Fibroblast of lung (primary cell): ENCODE measurements around the gene SCGB1C1. TPM values are rescaled to one million over a fixed set of nuclear protein-coding genes. Genes with fewer than 3 reads are reported as not detected.
"Not testable (repeated sequence)": the region's sequence is repeated elsewhere in the genome, so short reads cannot be mapped to it uniquely, and the experiment has no call there.

Source experiments
- DNase-seq, 2 donors: peaks; one replicate each; pipeline versions ENCODE4 v3.0.0 to v3.0.0-alpha.2; 2010; ENCODE audit warnings: low read depth in 2 of 2
- H2AFZ ChIP-seq: 2 replicates; pipeline ENCODE4 v1.5.1; 2012; ENCODE audit warnings: low read length, control low read depth, inconsistent platforms
- H3K27ac ChIP-seq: 2 replicates; pipeline ENCODE4 v1.5.1; 2011; ENCODE audit warnings: low read length, control low read depth; ENCODE audit not compliant: insufficient read depth
- H3K27me3 ChIP-seq: 2 replicates; pipeline ENCODE4 v1.5.1; 2011; ENCODE audit warnings: mild to moderate bottlenecking, low read length; ENCODE audit not compliant: control insufficient read depth, insufficient read depth
- H3K36me3 ChIP-seq: 2 replicates; pipeline ENCODE4 v1.5.1; 2011; ENCODE audit warnings: low read length; ENCODE audit not compliant: control insufficient read depth, insufficient read depth
- H3K4me1 ChIP-seq: 2 replicates; pipeline ENCODE4 v1.5.1; 2011; ENCODE audit warnings: low read length; ENCODE audit not compliant: control insufficient read depth, insufficient read depth; ENCODE audit errors: extremely low read depth
- H3K4me2 ChIP-seq: 2 replicates; pipeline ENCODE4 v1.5.1; 2011; ENCODE audit warnings: low read length, control low read depth; ENCODE audit not compliant: insufficient read depth; ENCODE audit errors: extremely low read depth
- H3K4me3 ChIP-seq, 4 experiments: fragments of 200-600 bp in 1 of 4; sonication (generic) in 1 of 4; replicated peaks in 1 of 4; 2 replicates each; pipeline ENCODE4 v1.5.1; 2011 to 2016; ENCODE audit warnings: low read length in 4 of 4, low read depth in 3 of 4, mild to moderate bottlenecking in 3 of 4, control low read depth in 2 of 4, inconsistent platforms in 1 of 4, mixed read lengths in 1 of 4; ENCODE audit not compliant: insufficient read depth in 1 of 4; ENCODE audit errors: control extremely low read depth in 1 of 4
- H3K79me2 ChIP-seq: 2 replicates; pipeline ENCODE4 v1.5.1; 2012; ENCODE audit warnings: mild to moderate bottlenecking, low read length, inconsistent platforms; ENCODE audit not compliant: control insufficient read depth, insufficient read depth
- H3K9ac ChIP-seq: 2 replicates; pipeline ENCODE4 v1.5.1; 2011; ENCODE audit warnings: mild to moderate bottlenecking, low read length, control low read depth; ENCODE audit not compliant: insufficient read depth
- H3K9me3 ChIP-seq: 2 replicates; pipeline ENCODE4 v1.5.1; 2012; ENCODE audit warnings: low read depth, low read length; ENCODE audit not compliant: control insufficient read depth, insufficient read depth
- H4K20me1 ChIP-seq: 2 replicates; pipeline ENCODE4 v1.5.1; 2011; ENCODE audit warnings: low read length; ENCODE audit not compliant: control insufficient read depth, insufficient read depth; ENCODE audit errors: extremely low read depth
- EZH2 ChIP-seq: IDR thresholded peaks from 2 replicates; pipeline ENCODE4 v1.5.1; 2012; ENCODE audit warnings: low read length, control low read depth, mild to moderate bottlenecking; ENCODE audit errors: missing control alignments
- polyA plus RNA-seq, 2 donors: library from polyadenylated mRNA; depleted of rRNA in 1 of 2; stranded (reverse) in 1 of 2; unstranded in 1 of 2; fragments of >200 nt; gene quantifications; 2 replicates each; pipeline ENCODE4 v1.2.1, GENCODE V29; 2011 to 2012; ENCODE audit warnings: missing spikeins in 1 of 2
- total RNA-seq: library from RNA; depleted of rRNA; stranded (reverse); fragments of >200 nt; gene quantifications from 2 replicates; pipeline ENCODE4 v1.2.1, GENCODE V29; 2014
- TF ChIP-seq, protein P1 (sequence below), 2 donors: IDR thresholded peaks in 1 of 2; conservative IDR thresholded peaks in 1 of 2; 1 replicate in 1 of 2; 2 replicates in 1 of 2; pipeline ENCODE4 v1.5.1; 2011 to 2012; ENCODE audit warnings: low read length in 2 of 2, control low read depth in 1 of 2, inconsistent platforms in 1 of 2, low read depth in 1 of 2, mild to moderate bottlenecking in 1 of 2

Gene SCGB1C1
- total and polyA plus RNA-seq, 2 donors (not counting 1 experiment from before 2014, with no cell fraction given), result not detected

DNA sequence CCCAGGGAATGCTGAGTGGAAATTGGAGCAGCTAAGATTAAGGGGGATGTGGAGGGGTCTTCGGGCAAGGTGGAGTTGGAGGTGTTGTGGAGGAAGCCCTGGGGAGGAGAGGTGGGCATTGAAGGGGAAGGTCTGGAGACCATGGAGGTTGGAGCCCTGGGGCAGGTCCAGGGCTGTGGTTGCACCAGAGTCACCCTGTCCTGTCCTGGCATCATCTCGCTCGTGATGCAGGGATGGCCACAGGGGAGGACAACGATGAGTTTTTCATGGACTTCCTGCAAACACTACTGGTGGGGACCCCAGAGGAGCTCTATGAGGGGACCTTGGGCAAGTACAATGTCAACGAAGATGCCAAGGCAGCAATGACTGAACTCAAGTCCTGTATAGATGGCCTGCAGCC is 603 bp downstream of the SCGB1C1 start:
- not testable (repeated sequence) for H3K27ac ChIP-seq, H4K20me1 ChIP-seq, H3K27me3 ChIP-seq, H3K79me2 ChIP-seq, DNase-seq, H3K4me2 ChIP-seq, H2AFZ ChIP-seq, H3K4me1 ChIP-seq, H3K9ac ChIP-seq, H3K4me3 ChIP-seq, H3K36me3 ChIP-seq, H3K9me3 ChIP-seq

DNA sequence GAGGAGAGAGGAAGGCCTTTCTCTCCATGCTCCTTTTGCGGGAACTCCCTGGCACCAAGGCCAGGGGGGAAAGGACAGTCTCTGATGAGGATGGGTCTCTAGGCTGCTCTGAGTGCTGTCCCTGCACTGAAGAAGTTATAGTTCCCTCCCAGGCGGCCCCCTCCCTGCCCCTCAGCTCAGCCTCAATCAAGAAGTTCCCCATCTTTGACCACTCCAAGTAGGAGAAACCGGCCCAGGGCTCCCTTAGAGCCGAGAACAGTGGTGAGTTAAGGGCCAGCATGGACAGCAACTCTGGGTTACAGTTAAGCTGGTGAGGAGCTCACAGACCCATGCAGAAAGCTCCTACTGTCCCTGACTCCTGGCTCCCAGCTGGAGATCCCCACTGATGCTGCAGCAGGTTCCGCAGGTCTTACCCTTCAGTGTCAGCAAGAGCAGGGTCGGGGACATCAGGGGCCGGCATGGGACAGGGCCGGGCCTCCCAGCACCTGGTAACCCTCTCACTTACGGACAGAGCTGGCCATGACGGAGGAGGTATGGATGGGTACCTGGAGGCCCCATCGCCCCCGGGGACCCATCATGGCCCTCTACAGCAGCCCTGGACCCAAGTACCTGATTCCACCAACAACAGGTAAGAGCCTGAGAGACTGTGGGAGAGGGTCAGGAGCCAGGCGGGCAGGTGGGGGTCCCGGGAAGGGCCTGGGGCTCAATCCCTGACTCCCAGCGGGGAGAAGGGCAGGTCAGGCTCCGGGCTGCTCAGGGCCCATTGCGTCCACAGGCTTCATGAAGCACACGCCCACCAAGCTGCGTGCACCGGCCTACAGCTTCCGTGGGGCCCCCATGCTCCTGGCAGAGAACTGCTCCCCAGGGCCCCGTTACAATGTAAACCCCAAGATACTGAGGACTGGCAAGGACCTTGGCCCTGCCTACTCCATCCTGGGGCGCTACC is 4.2 kb downstream of the SCGB1C1 start:
- Histone ChIP-seq H3K9ac (no peak overlapping the region), H2AFZ (no peak overlapping the region), H3K9me3 (no peaks in the 10 kb centered on the region), H3K4me3 (no peak overlapping the region), H3K4me1 (no peaks in the 10 kb centered on the region), H3K4me2 (no peak overlapping the region), H3K27ac (no peak overlapping the region), H3K27me3 (no peaks in the 10 kb centered on the region), H3K36me3 (no peaks in the 10 kb centered on the region), H4K20me1 (no peaks in the 10 kb centered on the region), H3K79me2 (no peaks in the 10 kb centered on the region)
- no peak for TF ChIP-seq EZH2
- TF ChIP-seq, protein P1, sequence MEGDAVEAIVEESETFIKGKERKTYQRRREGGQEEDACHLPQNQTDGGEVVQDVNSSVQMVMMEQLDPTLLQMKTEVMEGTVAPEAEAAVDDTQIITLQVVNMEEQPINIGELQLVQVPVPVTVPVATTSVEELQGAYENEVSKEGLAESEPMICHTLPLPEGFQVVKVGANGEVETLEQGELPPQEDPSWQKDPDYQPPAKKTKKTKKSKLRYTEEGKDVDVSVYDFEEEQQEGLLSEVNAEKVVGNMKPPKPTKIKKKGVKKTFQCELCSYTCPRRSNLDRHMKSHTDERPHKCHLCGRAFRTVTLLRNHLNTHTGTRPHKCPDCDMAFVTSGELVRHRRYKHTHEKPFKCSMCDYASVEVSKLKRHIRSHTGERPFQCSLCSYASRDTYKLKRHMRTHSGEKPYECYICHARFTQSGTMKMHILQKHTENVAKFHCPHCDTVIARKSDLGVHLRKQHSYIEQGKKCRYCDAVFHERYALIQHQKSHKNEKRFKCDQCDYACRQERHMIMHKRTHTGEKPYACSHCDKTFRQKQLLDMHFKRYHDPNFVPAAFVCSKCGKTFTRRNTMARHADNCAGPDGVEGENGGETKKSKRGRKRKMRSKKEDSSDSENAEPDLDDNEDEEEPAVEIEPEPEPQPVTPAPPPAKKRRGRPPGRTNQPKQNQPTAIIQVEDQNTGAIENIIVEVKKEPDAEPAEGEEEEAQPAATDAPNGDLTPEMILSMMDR (conservative IDR thresholded peaks at IDR 0.05 in 1 of 2, IDR thresholded peaks at IDR 0.05 in 1 of 2; ENCODE audit: low read depth in 1 of 2, low read length in 2 of 2), result no peak
- no peak for DNase-seq

DNA sequence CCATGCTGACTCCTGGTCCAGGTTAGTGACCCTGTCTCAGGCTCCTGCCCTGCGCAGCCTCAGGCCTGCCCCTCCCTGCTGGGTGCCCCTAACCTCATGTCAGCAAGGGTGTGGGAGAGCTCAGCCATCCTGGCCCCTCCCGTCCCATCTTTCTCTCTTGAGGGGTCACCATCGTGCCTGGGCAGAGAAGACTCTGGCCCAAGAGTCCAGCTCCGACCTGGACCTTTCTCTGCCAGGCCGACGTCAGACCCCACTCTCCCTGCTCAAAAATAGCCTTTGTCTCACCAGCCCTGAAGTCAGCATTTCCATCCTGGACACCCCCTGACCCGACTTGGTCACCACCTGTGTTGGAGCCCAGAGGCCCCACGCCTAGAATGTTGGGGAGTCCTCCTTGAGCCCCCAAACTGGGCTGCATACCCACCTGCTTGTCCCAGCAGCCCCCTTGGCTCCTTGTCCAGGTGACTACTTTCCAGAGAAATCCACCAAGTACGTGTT is 4.9 kb downstream of the SCGB1C1 start:
- no peak for DNase-seq
- no peak for TF ChIP-seq EZH2
- TF ChIP-seq, protein P1 (conservative IDR thresholded peaks at IDR 0.05 in 1 of 2, IDR thresholded peaks at IDR 0.05 in 1 of 2; ENCODE audit: low read depth in 1 of 2, low read length in 2 of 2), result no peak
- no peak overlapping the region for H3K4me3 ChIP-seq
- H2AFZ ChIP-seq, result no peak overlapping the region
- no peaks in the 10 kb centered on the region for H3K9me3 ChIP-seq
- H3K4me2 ChIP-seq, result no peak overlapping the region
- H3K36me3 ChIP-seq, result no peaks in the 10 kb centered on the region
- no peaks in the 10 kb centered on the region for H3K79me2 ChIP-seq
- no peak overlapping the region for H3K9ac ChIP-seq
- no peaks in the 10 kb centered on the region for H4K20me1 ChIP-seq
- H3K4me1 ChIP-seq, result no peaks in the 10 kb centered on the region
- no peak overlapping the region for H3K27ac ChIP-seq
- no peaks in the 10 kb centered on the region for H3K27me3 ChIP-seq
